ENCODE measurements around the gene EPC2.

The EPC2 gene

GRCh38 chr2:148704247-148704646, 59.7 kb downstream of the EPC2 start:
- Histone ChIP-seq H3K9me2 (replicated peaks; ENCODE audit: low read depth, low read length) (no peaks in the 10 kb centered on the region), H3K36me3 (ENCODE audit: insufficient read depth, low read length) (peaks cover 34% of the 10 kb centered on the region), H3K79me2 (ENCODE audit: insufficient read depth, low read length) (peaks cover 52% of the 10 kb centered on the region), H4K20me1 (ENCODE audit: insufficient read depth, low read length, poor library complexity, severe bottlenecking) (no peaks in the 10 kb centered on the region), H3F3A (ENCODE audit: low read depth) (no peaks in the 10 kb centered on the region), H3K9ac (ENCODE audit: low read depth, low read length, poor library complexity, severe bottlenecking) (no peak overlapping the region), H3K4me2 (ENCODE audit: low read depth, low read length, poor library complexity, severe bottlenecking) (no peak overlapping the region), H3K4me1 (ENCODE audit: insufficient read depth, low read length, poor library complexity, severe bottlenecking) (no peaks in the 10 kb centered on the region), H3K27me3 (ENCODE audit: insufficient read depth, low read length, poor library complexity, severe bottlenecking) (no peaks in the 10 kb centered on the region), H2AFZ (ENCODE audit: low read length) (no peak overlapping the region), H3K9me3 (ENCODE audit: insufficient read depth, low read depth, low read length) (peaks cover 15% of the 10 kb centered on the region; the same call in 1 of the 2 replicates), H3K4me3 (ENCODE audit: low read length, poor library complexity, severe bottlenecking) (no peak overlapping the region)
- TF ChIP-seq CTCF (conservative IDR thresholded peaks at IDR 0.05; ENCODE audit: low read length) (no peak), EZH2phosphoT487 (IDR thresholded peaks at IDR 0.05; ENCODE audit: borderline replicate concordance) (no peak)

- Histone ChIP-seq H4K20me1 (ENCODE audit: insufficient read depth, low read length, poor library complexity, severe bottlenecking) (peaks cover 40% of the 10 kb centered on the region), H3K4me3 (ENCODE audit: low read length, poor library complexity, severe bottlenecking) (no peak overlapping the region), H3F3A (ENCODE audit: low read depth) (no peaks in the 10 kb centered on the region), H3K9me2 (replicated peaks; ENCODE audit: low read depth, low read length) (no peaks in the 10 kb centered on the region), H3K4me2 (ENCODE audit: low read depth, low read length, poor library complexity, severe bottlenecking) (no peak overlapping the region), H2AFZ (ENCODE audit: low read length) (no peak overlapping the region), H3K36me3 (ENCODE audit: insufficient read depth, low read length) (peaks cover 5% of the 10 kb centered on the region; the same call in 1 of the 2 replicates), H3K9ac (ENCODE audit: low read depth, low read length, poor library complexity, severe bottlenecking) (no peak overlapping the region), H3K79me2 (ENCODE audit: insufficient read depth, low read length) (peaks cover 91% of the 10 kb centered on the region), H3K9me3 (ENCODE audit: insufficient read depth, low read depth, low read length) (no peaks in the 10 kb centered on the region), H3K27me3 (ENCODE audit: insufficient read depth, low read length, poor library complexity, severe bottlenecking) (no peaks in the 10 kb centered on the region), H3K4me1 (ENCODE audit: insufficient read depth, low read length, poor library complexity, severe bottlenecking) (no peaks in the 10 kb centered on the region)
- no peak for TF ChIP-seq CTCF (conservative IDR thresholded peaks at IDR 0.05; ENCODE audit: low read length)
Observed at GRCh38 chr2:148716378-148716920, 71.9 kb downstream of the EPC2 start.

GRCh38 chr2:148718039-148718438, 73.5 kb downstream of the EPC2 start:
- H3K79me2 ChIP-seq (ENCODE audit: insufficient read depth, low read length) = peaks cover 91% of the 10 kb centered on the region
- H3K9me2 ChIP-seq (replicated peaks; ENCODE audit: low read depth, low read length) = no peaks in the 10 kb centered on the region
- no peaks in the 10 kb centered on the region for H3K4me1 ChIP-seq (ENCODE audit: insufficient read depth, low read length, poor library complexity, severe bottlenecking)
- H3K27me3 ChIP-seq (ENCODE audit: insufficient read depth, low read length, poor library complexity, severe bottlenecking) = no peaks in the 10 kb centered on the region
- H3K36me3 ChIP-seq (ENCODE audit: insufficient read depth, low read length) = peaks cover 5% of the 10 kb centered on the region; the same call in 1 of the 2 replicates
- no peaks in the 10 kb centered on the region for H3F3A ChIP-seq (ENCODE audit: low read depth)
- H3K4me3 ChIP-seq (ENCODE audit: low read length, poor library complexity, severe bottlenecking) = no peak overlapping the region
- H3K4me2 ChIP-seq (ENCODE audit: low read depth, low read length, poor library complexity, severe bottlenecking) = no peak overlapping the region
- no peak overlapping the region for H2AFZ ChIP-seq (ENCODE audit: low read length)
- no peaks in the 10 kb centered on the region for H3K9me3 ChIP-seq (ENCODE audit: insufficient read depth, low read depth, low read length)
- no peak overlapping the region for H3K9ac ChIP-seq (ENCODE audit: low read depth, low read length, poor library complexity, severe bottlenecking)
- no peak for TF ChIP-seq EZH2phosphoT487 (IDR thresholded peaks at IDR 0.05; ENCODE audit: borderline replicate concordance)
- no peak for TF ChIP-seq CTCF (conservative IDR thresholded peaks at IDR 0.05; ENCODE audit: low read length)
- H4K20me1 ChIP-seq (ENCODE audit: insufficient read depth, low read length, poor library complexity, severe bottlenecking) = peaks cover 43% of the 10 kb centered on the region
